ENCODE measurements around the gene CSTB. TPM values are rescaled to one million over a fixed set of nuclear protein-coding genes. Genes with fewer than 3 reads are reported as not detected.

Gene CSTB
- total RNA-seq, 4 donors from 2014 or later, result 17.5 to 39.9 (median 27.9) TPM

GRCh38 chr21:43820466-43820865, 44.4 kb upstream of the CSTB start:
- no peak overlapping the region for H3K27ac ChIP-seq
- no peaks in the 10 kb centered on the region for H3K27me3 ChIP-seq
- TF ChIP-seq, protein P1, sequence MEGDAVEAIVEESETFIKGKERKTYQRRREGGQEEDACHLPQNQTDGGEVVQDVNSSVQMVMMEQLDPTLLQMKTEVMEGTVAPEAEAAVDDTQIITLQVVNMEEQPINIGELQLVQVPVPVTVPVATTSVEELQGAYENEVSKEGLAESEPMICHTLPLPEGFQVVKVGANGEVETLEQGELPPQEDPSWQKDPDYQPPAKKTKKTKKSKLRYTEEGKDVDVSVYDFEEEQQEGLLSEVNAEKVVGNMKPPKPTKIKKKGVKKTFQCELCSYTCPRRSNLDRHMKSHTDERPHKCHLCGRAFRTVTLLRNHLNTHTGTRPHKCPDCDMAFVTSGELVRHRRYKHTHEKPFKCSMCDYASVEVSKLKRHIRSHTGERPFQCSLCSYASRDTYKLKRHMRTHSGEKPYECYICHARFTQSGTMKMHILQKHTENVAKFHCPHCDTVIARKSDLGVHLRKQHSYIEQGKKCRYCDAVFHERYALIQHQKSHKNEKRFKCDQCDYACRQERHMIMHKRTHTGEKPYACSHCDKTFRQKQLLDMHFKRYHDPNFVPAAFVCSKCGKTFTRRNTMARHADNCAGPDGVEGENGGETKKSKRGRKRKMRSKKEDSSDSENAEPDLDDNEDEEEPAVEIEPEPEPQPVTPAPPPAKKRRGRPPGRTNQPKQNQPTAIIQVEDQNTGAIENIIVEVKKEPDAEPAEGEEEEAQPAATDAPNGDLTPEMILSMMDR (IDR thresholded peaks at IDR 0.05), result no peak
- no peak for TF ChIP-seq POLR2A (IDR thresholded peaks at IDR 0.05)
- no peak for TF ChIP-seq POLR2AphosphoS5 (IDR thresholded peaks at IDR 0.05)
- TF ChIP-seq EP300 (IDR thresholded peaks at IDR 0.05), result no peak
- no peaks in the 10 kb centered on the region for H3K36me3 ChIP-seq
- 91% methylated on average over 11 of the region's 11 CpGs for WGBS
- no peak overlapping the region for H3K4me3 ChIP-seq
- peaks cover 14% of the 10 kb centered on the region for H3K4me1 ChIP-seq
- H3K9me3 ChIP-seq, result no peaks in the 10 kb centered on the region
- peak in 1 of 2 donors; percentile 26 for DNase-seq (ENCODE audit: low spot score in 2 of 2)

- H3K4me1 ChIP-seq, result peaks cover 11% of the 10 kb centered on the region
- no peaks in the 10 kb centered on the region for H3K36me3 ChIP-seq
- H3K4me3 ChIP-seq, result no peak overlapping the region
- H3K27me3 ChIP-seq, result no peaks in the 10 kb centered on the region
- TF ChIP-seq POLR2A (IDR thresholded peaks at IDR 0.05) (no peak), POLR2AphosphoS5 (IDR thresholded peaks at IDR 0.05) (no peak), EP300 (IDR thresholded peaks at IDR 0.05) (no peak)
- TF ChIP-seq, protein P1 (IDR thresholded peaks at IDR 0.05), result no peak
- no peaks in the 10 kb centered on the region for H3K9me3 ChIP-seq
- no peak overlapping the region for H3K27ac ChIP-seq
- DNase-seq (ENCODE audit: low spot score in 2 of 2), result peak in 1 of 2 donors; percentile 39
- WGBS, result 87% methylated on average over 8 of the region's 25 CpGs
These were observed 43.6 kb upstream of the CSTB start for GRCh38 chr21:43819511-43820405.

DNA sequence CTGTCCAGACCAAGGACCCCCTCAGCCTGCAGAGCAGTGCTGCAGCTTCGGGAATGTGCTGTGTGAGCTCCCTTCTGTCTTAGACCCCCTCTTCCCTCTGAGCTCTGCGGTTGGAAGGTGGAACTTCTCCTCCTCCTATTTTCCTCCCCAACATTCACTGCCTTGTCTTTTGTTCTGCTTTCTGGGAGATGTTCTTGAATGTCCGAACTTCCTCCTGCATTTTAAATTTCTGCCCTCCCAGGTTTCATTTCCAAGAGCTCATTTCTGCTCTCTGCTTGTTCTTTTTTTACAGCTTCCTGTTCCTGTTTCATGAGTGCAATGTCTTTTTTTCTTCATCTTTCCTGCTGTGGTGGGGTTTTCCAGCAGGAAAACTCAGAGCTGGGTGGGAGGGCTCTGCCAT, 42.6 kb upstream of the CSTB start:
- 75% methylated on average over 3 of the region's 3 CpGs for whole genome bisulfite sequencing
- Histone ChIP-seq H3K4me3 (no peak overlapping the region), H3K27me3 (no peaks in the 10 kb centered on the region), H3K9me3 (no peaks in the 10 kb centered on the region), H3K36me3 (no peaks in the 10 kb centered on the region), H3K27ac (no peak overlapping the region), H3K4me1 (peaks cover 10% of the 10 kb centered on the region)
- no peak for TF ChIP-seq POLR2A (IDR thresholded peaks at IDR 0.05)
- no peak for TF ChIP-seq POLR2AphosphoS5 (IDR thresholded peaks at IDR 0.05)
- TF ChIP-seq EP300 (IDR thresholded peaks at IDR 0.05), result no peak
- TF ChIP-seq, protein P1 (IDR thresholded peaks at IDR 0.05), result no peak
- DNase-seq (ENCODE audit: low spot score in 2 of 2), result no peak

DNA sequence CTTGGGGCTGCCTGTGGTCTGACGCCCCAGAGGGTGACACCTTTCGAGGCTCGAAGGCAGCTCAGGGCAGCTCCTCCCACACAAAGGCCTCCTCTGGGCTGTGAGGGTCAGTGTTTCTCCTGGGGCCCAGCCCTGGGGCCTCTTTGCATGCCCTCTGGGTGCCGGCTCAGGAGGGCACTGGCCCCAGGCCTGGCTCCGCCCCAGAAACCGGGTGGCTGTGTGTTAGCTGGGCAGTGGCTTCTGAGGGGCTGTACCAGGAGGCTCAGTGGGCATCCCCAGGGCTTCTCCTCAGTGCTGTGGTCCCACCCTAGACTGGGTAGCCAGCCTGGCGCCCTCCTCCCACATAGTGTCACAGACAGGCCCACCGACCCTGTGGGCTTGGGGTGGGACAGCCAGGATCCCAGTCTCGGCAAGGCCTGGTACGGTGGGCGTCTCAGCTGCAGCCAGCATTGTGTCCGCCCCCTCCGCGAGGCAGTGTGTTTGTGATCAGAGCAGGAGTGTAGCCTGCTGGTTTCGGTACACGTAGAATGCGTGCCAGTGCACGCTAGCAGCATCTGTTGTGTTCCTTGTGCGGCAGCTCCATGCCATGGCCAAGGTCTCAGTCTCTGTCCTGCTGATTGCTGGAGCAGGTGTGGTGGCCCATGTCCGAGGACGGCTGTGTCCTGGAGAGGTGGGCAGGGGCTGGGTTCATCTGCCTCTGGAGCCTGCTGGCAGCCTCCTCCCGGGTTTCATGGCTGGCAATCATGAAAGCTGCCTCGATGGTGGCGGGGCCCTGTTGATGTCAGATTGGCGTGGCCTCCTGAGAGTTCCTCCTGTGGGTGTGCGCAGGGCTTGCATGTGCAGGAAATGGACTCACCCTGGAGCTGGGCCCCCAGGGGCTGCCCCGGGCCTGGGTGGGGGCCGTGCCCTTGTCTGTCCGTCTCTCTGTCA, 41.3 kb upstream of the CSTB start:
- DNase-seq (ENCODE audit: low spot score in 2 of 2), result no peak
- no peak overlapping the region for H3K27ac ChIP-seq
- peaks cover 22% of the 10 kb centered on the region for H3K4me1 ChIP-seq
- no peaks in the 10 kb centered on the region for H3K9me3 ChIP-seq
- no peak for TF ChIP-seq POLR2A (IDR thresholded peaks at IDR 0.05)
- TF ChIP-seq, protein P1 (IDR thresholded peaks at IDR 0.05), result no peak
- TF ChIP-seq POLR2AphosphoS5 (IDR thresholded peaks at IDR 0.05), result no peak
- TF ChIP-seq EP300 (IDR thresholded peaks at IDR 0.05), result no peak
- H3K36me3 ChIP-seq, result no peaks in the 10 kb centered on the region
- H3K27me3 ChIP-seq, result no peaks in the 10 kb centered on the region
- WGBS, result 83% methylated on average over 7 of the region's 29 CpGs
- no peak overlapping the region for H3K4me3 ChIP-seq
